H1 (cell line): ENCODE measurements around the gene TTYH2. TPM values are rescaled to one million over a fixed set of nuclear protein-coding genes. Genes with fewer than 3 reads are reported as not detected.
A peak's percentile ranks its signal among the peaks of the same experiment; 100 is the strongest.

Source experiments
- CTCF ChIA-PET: fragments of 300-600 bp; sonication (Branson Sonifier 250); formaldehyde crosslinking; loops from one replicate; lab custom pipeline; 2021; ENCODE audit not compliant: partially characterized antibody; lab: Charles Lee
- POLR2A ChIA-PET: fragments of 300-600 bp; sonication (Branson Sonifier 250); formaldehyde crosslinking; loops from one replicate; lab custom pipeline; 2021; ENCODE audit warnings: inconsistent platforms; ENCODE audit not compliant: partially characterized antibody; lab: Charles Lee
- DNase-seq, 2 experiments: peaks; one replicate each; pipeline versions ENCODE4 v3.0.0 to v3.0.0-alpha.2; 2010 to 2022; ENCODE audit warnings: low spot score in 2 of 2, low read depth in 1 of 2, mixed read lengths in 1 of 2
- FAIRE-seq: peaks from 2 replicates; lab custom pipeline; 2011; peaks lifted over from hg19 to GRCh38; lab: Jason Lieb, UNC
- H2AFZ ChIP-seq: 2 replicates; pipeline ENCODE4 v1.8.1; 2012; ENCODE audit warnings: low read length, inconsistent platforms
- H2AK5ac ChIP-seq: 2 replicates; pipeline ENCODE4 v1.6.1; 2013; ENCODE audit warnings: low read depth, low read length
- H2BK120ac ChIP-seq: replicated peaks from 2 replicates; pipeline ENCODE3; 2013; ENCODE audit warnings: low read depth, low read length, inconsistent platforms
- H2BK12ac ChIP-seq: 2 replicates; pipeline ENCODE4 v1.6.1; 2013; ENCODE audit warnings: low read depth, low read length
- H2BK15ac ChIP-seq: 2 replicates; pipeline ENCODE4 v1.6.1; 2013; ENCODE audit warnings: low read length
- H2BK20ac ChIP-seq: 2 replicates; pipeline ENCODE4 v1.6.1; 2013; ENCODE audit warnings: low read length
- H2BK5ac ChIP-seq: 2 replicates; pipeline ENCODE4 v1.6.1; 2013; ENCODE audit warnings: low read depth, low read length
- H3K14ac ChIP-seq: 2 replicates; pipeline ENCODE4 v1.6.1; 2013; ENCODE audit warnings: inconsistent platforms; ENCODE audit not compliant: insufficient read length
- H3K18ac ChIP-seq: 2 replicates; pipeline ENCODE4 v1.6.1; 2013; ENCODE audit warnings: low read length; ENCODE audit errors: extremely low read depth
- H3K23ac ChIP-seq: 2 replicates; pipeline ENCODE4 v1.6.1; 2013; ENCODE audit warnings: inconsistent platforms; ENCODE audit not compliant: insufficient read length
- H3K23me2 ChIP-seq: 2 replicates; pipeline ENCODE4 v1.6.1; 2013; ENCODE audit warnings: low read depth, low read length
- H3K27ac ChIP-seq: 2 replicates; pipeline ENCODE4 v1.6.1; 2011; ENCODE audit warnings: low read depth, low read length, inconsistent platforms
- H3K27me3 ChIP-seq, 4 experiments: replicated peaks in 1 of 4; 1 replicate in 1 of 4; 2 replicates in 3 of 4; pipeline versions ENCODE4 v1.6.1 to v1.8.1; 2011 to 2013; ENCODE audit warnings: low read length in 3 of 4, mild to moderate bottlenecking in 3 of 4, inconsistent platforms in 2 of 4, mixed read lengths in 2 of 4, moderate library complexity in 1 of 4; ENCODE audit not compliant: control insufficient read depth in 3 of 4, insufficient read depth in 3 of 4; ENCODE audit errors: extremely low read depth in 1 of 4
- H3K36me3 ChIP-seq, 4 experiments: 2 replicates each; pipeline versions ENCODE4 v1.6.1 to v1.8.1; 2011 to 2013; ENCODE audit warnings: mild to moderate bottlenecking in 4 of 4, low read length in 3 of 4, moderate library complexity in 2 of 4, control low read depth in 1 of 4, inconsistent platforms in 1 of 4; ENCODE audit not compliant: insufficient read depth in 4 of 4, control insufficient read depth in 2 of 4
- H3K4ac ChIP-seq: replicated peaks from 2 replicates; pipeline ENCODE3; 2013; ENCODE audit warnings: low read length, low read depth, mixed read lengths, inconsistent platforms; ENCODE audit not compliant: insufficient read length
- H3K4me1 ChIP-seq, 4 experiments: replicated peaks in 1 of 4; 1 replicate in 1 of 4; 2 replicates in 3 of 4; pipeline versions ENCODE4 v1.6.1 to v1.8.1; 2011 to 2013; ENCODE audit warnings: low read length in 3 of 4, inconsistent platforms in 2 of 4, mixed read lengths in 1 of 4; ENCODE audit not compliant: insufficient read depth in 4 of 4, control insufficient read depth in 3 of 4
- H3K4me2 ChIP-seq, 2 experiments: 2 replicates each; pipeline versions ENCODE4 v1.6.1 to v1.8.1; 2011 to 2013; ENCODE audit warnings: low read depth in 2 of 2, low read length in 2 of 2, control low read depth in 1 of 2, inconsistent platforms in 1 of 2, mild to moderate bottlenecking in 1 of 2; ENCODE audit not compliant: insufficient read depth in 1 of 2
- H3K4me3 ChIP-seq, 4 experiments: fragments of 200-600, 300-600 bp in 1 of 4; sonication (generic), shearing (Covaris generic), sonication (Bioruptor Twin) in 1 of 4; 2 replicates each; pipeline versions ENCODE4 v1.5.1 to v1.8.1; 2011 to 2016; ENCODE audit warnings: low read length in 4 of 4, low read depth in 3 of 4, control low read depth in 2 of 4, inconsistent platforms in 2 of 4, mild to moderate bottlenecking in 2 of 4, mixed read lengths in 1 of 4, moderate library complexity in 1 of 4; ENCODE audit not compliant: insufficient read depth in 2 of 4; ENCODE audit errors: extremely low read depth in 1 of 4
- H3K56ac ChIP-seq: replicated peaks from 2 replicates; pipeline ENCODE3; 2013; ENCODE audit warnings: low read depth, mild to moderate bottlenecking, mixed read lengths, low read length, inconsistent platforms; ENCODE audit not compliant: insufficient read length
- H3K79me1 ChIP-seq: 2 replicates; pipeline ENCODE4 v1.6.1; 2013; ENCODE audit warnings: low read depth, low read length, control low read depth
- H3K79me2 ChIP-seq, 2 experiments: 2 replicates each; pipeline versions ENCODE4 v1.6.1 to v1.8.1; 2012 to 2013; ENCODE audit warnings: low read length in 2 of 2, mild to moderate bottlenecking in 2 of 2, inconsistent platforms in 1 of 2; ENCODE audit not compliant: insufficient read depth in 2 of 2, control insufficient read depth in 1 of 2
- H3K9ac ChIP-seq, 4 experiments: replicated peaks in 1 of 4; 1 replicate in 1 of 4; 2 replicates in 3 of 4; pipeline versions ENCODE4 v1.6.1 to v1.8.1; 2011 to 2013; ENCODE audit warnings: low read depth in 3 of 4, low read length in 3 of 4, control low read depth in 2 of 4, mild to moderate bottlenecking in 2 of 4, moderate library complexity in 2 of 4, inconsistent platforms in 1 of 4; ENCODE audit errors: extremely low read depth in 1 of 4
- H3K9me3 ChIP-seq, 2 experiments: 2 replicates each; pipeline versions ENCODE4 v1.6.1 to v1.8.1; 2012 to 2013; ENCODE audit warnings: mild to moderate bottlenecking in 2 of 2, moderate library complexity in 2 of 2, control low read depth in 1 of 2, inconsistent platforms in 1 of 2, low read depth in 1 of 2, low read length in 1 of 2, mixed read lengths in 1 of 2; ENCODE audit not compliant: insufficient read depth in 2 of 2
- H4K20me1 ChIP-seq, 2 experiments: replicated peaks in 1 of 2; 2 replicates each; pipeline versions ENCODE3 to v1.8.1; 2011 to 2013; ENCODE audit warnings: inconsistent platforms in 2 of 2, low read length in 2 of 2, mild to moderate bottlenecking in 1 of 2; ENCODE audit not compliant: insufficient read depth in 2 of 2, control insufficient read depth in 1 of 2
- H4K5ac ChIP-seq: 2 replicates; pipeline ENCODE4 v1.6.1; 2013; ENCODE audit warnings: low read length, low read depth, mixed read lengths, inconsistent platforms; ENCODE audit not compliant: insufficient read length
- H4K8ac ChIP-seq: 2 replicates; pipeline ENCODE4 v1.8.0; 2013; ENCODE audit warnings: mild to moderate bottlenecking, moderate library complexity, low read length, inconsistent platforms; ENCODE audit not compliant: insufficient read depth; ENCODE audit errors: extremely low read depth
- H4K91ac ChIP-seq: replicated peaks from 2 replicates; pipeline ENCODE3; 2013; ENCODE audit warnings: low read length, mixed read lengths, inconsistent platforms; ENCODE audit not compliant: insufficient read length
- CBX8 ChIP-seq: fragments of 300-800, 300-1000 bp; sonication (generic); IDR thresholded peaks from 2 replicates; pipeline ENCODE4 v1.7.1; 2016; ENCODE audit warnings: low read depth, low read length, borderline replicate concordance
- CTCF ChIP-seq, 3 experiments: IDR thresholded peaks; 1 replicate in 2 of 3; 2 replicates in 1 of 3; pipeline versions ENCODE4 v1.5.1 to v1.6.1; 2011; ENCODE audit warnings: low read length in 3 of 3, mild to moderate bottlenecking in 3 of 3, inconsistent platforms in 2 of 3, low read depth in 1 of 3, moderate library complexity in 1 of 3; ENCODE audit not compliant: insufficient read depth in 1 of 3; ENCODE audit errors: control extremely low read depth in 1 of 3
- RFX5 ChIP-seq: IDR thresholded peaks from 2 replicates; pipeline ENCODE4 v1.6.1; 2011; ENCODE audit warnings: low read depth, low read length, improper control_type of control experiment, borderline replicate concordance
- SIRT6 ChIP-seq: IDR thresholded peaks from one replicate; pipeline ENCODE4 v1.7.1; 2012; ENCODE audit warnings: low read length, inconsistent platforms
- WGBS, 2 experiments: shearing (Covaris generic) in 1 of 2; methylation state at CpG; one replicate each; pipeline versions ENCODE4 v1.1.6 to v1.1.7; 2013 to 2015; ENCODE audit warnings: low lambda C conversion rate in 2 of 2, mixed read lengths in 2 of 2, inconsistent platforms in 1 of 2, low coverage in 1 of 2, missing lambda C conversion rate in 1 of 2; ENCODE audit not compliant: insufficient replicate concordance in 2 of 2, insufficient coverage in 1 of 2, insufficient read length in 1 of 2; ENCODE audit errors: extremely low coverage in 1 of 2, missing lambda C conversion rate in 1 of 2; 5-methylcytosine and 5-hydroxymethylcytosine counted together
- polyA plus RNA-seq, 7 experiments: library from polyadenylated mRNA; depleted of rRNA in 3 of 7; stranded (reverse) in 5 of 7; unstranded in 2 of 7; fragments of >200 nt in 5 of 7; fragments of 200-250 nt in 2 of 7; gene quantifications; 1 replicate in 5 of 7; 2 replicates in 1 of 7; 4 replicates in 1 of 7; pipeline versions ENCODE4 v1.2.1 to v1.2.3, GENCODE V29; 2011 to 2013; ENCODE audit warnings: missing spikeins in 2 of 7, mixed read lengths in 2 of 7
- total RNA-seq: library from RNA; stranded (reverse); fragmentation: NEBNext Ultra II Directional; extraction: Animal tissue kit (Norgen Biotek cat#: 25700); gene quantifications from 2 replicates; pipeline ENCODE4 v1.2.1, GENCODE V29; 2021

TTYH2 gene
- total and polyA plus RNA-seq, 2 of the 8 experiments (the other 6 are each of a cell fraction or from before 2014, with no cell fraction given) = 3.2 to 9.2 TPM

- no peak overlapping the region for H2AFZ ChIP-seq
- 91% methylated on average over 11 of the region's 11 CpGs; no CpG with 5 or more reads in 1 of the 2 experiments for WGBS, 2 experiments
- DNase-seq = no peak
- peak in 1 of 3 experiments; percentile 29; a peak in 1 of 4 replicates for TF ChIP-seq CTCF (IDR thresholded peaks at IDR 0.05; ENCODE audit: control extremely low read depth in 1 of 3, insufficient read depth in 1 of 3, low read depth in 1 of 3, low read length in 3 of 3)
- TF ChIP-seq RFX5 = no peak
- TF ChIP-seq CBX8 = no peak
- TF ChIP-seq SIRT6 = no peak
- no peak overlapping the region for H3K56ac ChIP-seq
- no peak overlapping the region for H2AK5ac ChIP-seq
- POLR2A ChIA-PET = no interaction called here
- H4K5ac ChIP-seq = no peak overlapping the region
- CTCF ChIA-PET = interaction anchor here (1.0 kb wide), 1 partner anchor 10 kb away, joined by 3 read pairs; no protein-coding TSS in a partner anchor
- H2BK5ac ChIP-seq = no peak overlapping the region
- H3K27me3 ChIP-seq = no peaks in the 10 kb centered on the region
- no peaks in the 10 kb centered on the region for H3K23me2 ChIP-seq
- H3K14ac ChIP-seq = no peak overlapping the region
- H3K9ac ChIP-seq = no peak overlapping the region
- no peak overlapping the region for H2BK120ac ChIP-seq
- no peaks in the 10 kb centered on the region for H4K20me1 ChIP-seq
- H3K23ac ChIP-seq = no peak overlapping the region
- no peak overlapping the region for H3K18ac ChIP-seq
- H3K4ac ChIP-seq = no peak overlapping the region
- H4K91ac ChIP-seq = no peak overlapping the region
- H3K27ac ChIP-seq = no peak overlapping the region
- H3K4me3 ChIP-seq = no peak overlapping the region
- no peaks in the 10 kb centered on the region for H3K9me3 ChIP-seq
- H2BK12ac ChIP-seq = no peak overlapping the region
- no peak overlapping the region for H2BK15ac ChIP-seq
- H3K36me3 ChIP-seq = no peaks in the 10 kb centered on the region
- no peaks in the 10 kb centered on the region for H3K79me2 ChIP-seq
- no peak overlapping the region for H3K4me2 ChIP-seq
- no peaks in the 10 kb centered on the region for H3K79me1 ChIP-seq
- peaks cover 0 to under 1% (median 0%) of the 10 kb centered on the region in 4 experiments; a peak in 1 of 7 replicates for H3K4me1 ChIP-seq
- H2BK20ac ChIP-seq = no peak overlapping the region
- H4K8ac ChIP-seq = no peak overlapping the region
- no peak for FAIRE-seq
These were observed 77.0 kb downstream of the TTYH2 start for GRCh38 chr17:74290340-74290739.
